Measurements from ENCODE around the gene MRC2.
A peak's percentile ranks its signal among the peaks of the same experiment; 100 is the strongest.
"Not testable (repeated sequence)": the region's sequence is repeated elsewhere in the genome, so short reads cannot be mapped to it uniquely, and the experiment has no call there.

Gene MRC2

GRCh38 chr17:62680541-62681052 lies 53.1 kb downstream of the MRC2 start:
- DNase-seq, result no peak

- no peak for DNase-seq
Observed at GRCh38 chr17:62681061-62681938, 53.8 kb downstream of the MRC2 start.

GRCh38 chr17:62681939-62682381 lies 54.5 kb downstream of the MRC2 start:
- DNase-seq, result no peak

DNA sequence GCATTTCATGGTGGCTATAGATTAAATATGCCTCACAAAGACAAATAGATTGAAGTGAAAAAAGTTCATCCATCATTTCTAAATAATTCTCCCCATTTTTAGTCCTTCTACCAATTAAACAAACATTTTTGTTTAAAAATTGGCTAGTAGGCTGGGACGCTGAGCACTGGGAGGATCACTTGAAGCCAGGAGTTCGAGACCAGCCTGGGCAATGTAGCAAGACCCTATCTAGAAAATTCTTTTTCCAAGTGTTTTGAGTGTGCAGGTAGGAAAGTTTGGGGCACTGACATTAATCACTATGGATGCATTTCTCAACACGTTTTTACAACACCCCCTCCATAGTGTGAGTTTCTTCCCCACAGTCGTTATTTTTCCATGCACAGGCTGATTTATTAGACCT lies 56.7 kb downstream of the MRC2 start:
- DNase-seq, result no peak

GRCh38 chr17:62687997-62688396 lies 60.5 kb downstream of the MRC2 start:
- DNase-seq, result no peak

DNA sequence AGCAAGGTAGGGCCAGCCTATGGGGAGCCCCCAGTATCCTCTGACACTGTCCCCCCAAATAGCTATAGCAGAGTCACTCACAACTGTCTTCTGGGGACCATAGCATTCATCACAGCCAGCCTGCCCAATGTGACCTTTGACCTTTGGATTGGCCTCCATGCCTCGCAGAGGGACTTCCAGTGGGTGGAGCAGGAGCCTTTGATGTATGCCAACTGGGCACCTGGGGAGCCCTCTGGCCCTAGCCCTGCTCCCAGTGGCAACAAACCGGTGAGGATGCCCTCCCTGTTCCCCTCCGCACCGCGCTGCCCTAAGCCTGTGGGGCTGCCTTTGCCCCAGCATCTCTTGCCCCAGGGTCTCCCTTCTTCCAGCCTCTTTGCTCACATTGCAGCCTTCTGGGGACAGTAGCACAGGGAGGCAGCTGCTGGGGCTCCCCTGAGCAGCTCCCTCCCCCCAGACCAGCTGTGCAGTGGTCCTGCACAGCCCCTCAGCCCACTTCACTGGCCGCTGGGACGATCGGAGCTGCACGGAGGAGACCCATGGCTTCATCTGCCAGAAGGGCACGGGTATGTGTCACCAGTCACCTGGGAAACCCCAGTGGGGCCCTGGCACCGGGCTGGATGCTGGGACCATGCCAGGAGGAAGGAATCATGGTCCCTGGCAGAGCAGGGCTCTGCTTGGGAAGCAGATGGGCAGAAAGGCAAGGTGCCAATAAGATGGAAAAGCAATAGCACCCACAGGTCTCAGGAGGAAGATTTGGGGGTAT lies 61.1 kb downstream of the MRC2 start:
- DNase-seq, result no peak

- DNase-seq, result no peak
Observed at GRCh38 chr17:62689441-62690167, 62.1 kb downstream of the MRC2 start.

- no peak for DNase-seq
Observed at GRCh38 chr17:62690168-62690897, 62.9 kb downstream of the MRC2 start.

DNA sequence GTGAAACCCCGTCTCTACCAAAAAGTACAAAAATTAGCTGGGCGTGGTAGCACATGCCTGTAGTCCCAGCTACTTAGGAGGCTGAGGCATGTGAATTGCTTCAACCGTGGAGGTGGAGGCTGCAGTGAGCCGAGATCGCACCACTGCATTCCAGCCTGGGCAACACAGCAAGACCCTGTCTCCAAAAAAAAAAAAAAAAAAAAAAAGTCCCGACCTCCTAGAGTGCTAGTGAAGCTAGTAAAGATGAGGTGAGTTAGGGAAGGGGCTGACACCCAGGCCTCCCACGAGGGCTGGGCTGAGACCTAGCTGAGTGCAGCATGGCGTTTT lies 64.1 kb downstream of the MRC2 start:
- DNase-seq, result not testable (repeated sequence)

- no peak for DNase-seq
Observed at GRCh38 chr17:62692159-62692651, 64.7 kb downstream of the MRC2 start.

- DNase-seq, result peak; percentile 28 to 30
Observed at GRCh38 chr17:62692721-62693431, 65.4 kb downstream of the MRC2 start.

DNA sequence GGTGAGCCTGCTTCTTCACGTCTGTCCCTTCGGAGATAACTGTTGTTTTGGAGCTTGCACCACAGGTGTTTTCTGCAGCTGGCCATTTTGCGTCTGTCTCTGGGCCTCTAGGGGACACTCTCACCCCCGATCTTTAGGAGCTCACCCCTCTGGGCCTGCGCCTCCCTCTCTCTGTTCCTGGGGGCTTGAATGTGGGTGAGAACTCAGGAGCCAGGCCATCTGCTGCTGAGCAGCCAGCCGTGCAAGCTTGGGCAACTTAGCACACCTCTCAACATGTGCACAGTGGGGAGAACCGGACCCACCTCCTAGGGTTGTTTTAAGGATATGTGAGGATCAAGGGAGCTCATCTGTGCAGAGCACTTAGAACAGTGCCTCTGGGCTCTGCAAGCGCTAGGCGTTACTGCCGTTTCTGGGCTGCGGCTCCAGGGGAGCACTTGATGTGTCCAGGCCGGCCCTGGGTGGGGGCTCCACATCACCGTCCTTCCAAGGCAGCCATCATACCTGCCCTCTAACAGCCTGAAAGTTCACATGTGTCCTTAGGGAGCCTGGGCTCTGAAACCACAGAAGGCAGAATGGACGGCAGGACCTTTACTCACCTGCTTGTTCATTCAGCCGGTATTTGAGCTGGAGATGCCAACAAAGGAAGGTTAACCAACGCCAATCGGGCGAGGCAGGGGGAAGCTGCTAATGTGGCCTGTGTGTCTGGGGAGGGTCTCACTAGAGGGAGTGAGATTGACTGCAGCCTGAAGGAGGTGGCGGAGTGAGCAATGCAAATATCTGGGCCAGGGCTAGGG lies 66.3 kb downstream of the MRC2 start:
- no peak for DNase-seq

GRCh38 chr17:62695093-62695738 lies 67.7 kb downstream of the MRC2 start:
- DNase-seq, result not testable (repeated sequence)

- DNase-seq, result no peak
Observed at GRCh38 chr17:62696256-62696655, 68.8 kb downstream of the MRC2 start.

- DNase-seq, result no peak
Observed at GRCh38 chr17:62696726-62697490, 69.4 kb downstream of the MRC2 start.

DNA sequence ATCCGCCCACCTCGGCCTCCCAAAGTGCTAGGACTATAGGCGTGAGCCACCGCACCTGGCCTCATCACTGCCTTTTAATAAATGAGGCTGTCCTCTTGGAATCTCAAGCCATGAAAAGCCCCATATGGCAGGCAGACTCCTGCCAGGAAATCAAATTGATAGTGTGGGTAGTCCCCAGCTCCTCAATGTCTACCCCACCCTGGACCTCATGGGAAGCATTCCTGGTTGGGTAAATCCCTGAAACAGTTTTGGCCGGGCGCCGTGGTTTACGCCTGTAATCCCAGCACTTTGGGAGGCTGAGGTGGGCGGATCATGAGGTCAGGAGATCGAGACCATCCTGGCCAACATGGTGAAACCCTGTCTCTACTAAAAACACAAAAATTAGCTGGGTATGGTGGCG lies 71.0 kb downstream of the MRC2 start:
- DNase-seq, result not testable (repeated sequence)

DNA sequence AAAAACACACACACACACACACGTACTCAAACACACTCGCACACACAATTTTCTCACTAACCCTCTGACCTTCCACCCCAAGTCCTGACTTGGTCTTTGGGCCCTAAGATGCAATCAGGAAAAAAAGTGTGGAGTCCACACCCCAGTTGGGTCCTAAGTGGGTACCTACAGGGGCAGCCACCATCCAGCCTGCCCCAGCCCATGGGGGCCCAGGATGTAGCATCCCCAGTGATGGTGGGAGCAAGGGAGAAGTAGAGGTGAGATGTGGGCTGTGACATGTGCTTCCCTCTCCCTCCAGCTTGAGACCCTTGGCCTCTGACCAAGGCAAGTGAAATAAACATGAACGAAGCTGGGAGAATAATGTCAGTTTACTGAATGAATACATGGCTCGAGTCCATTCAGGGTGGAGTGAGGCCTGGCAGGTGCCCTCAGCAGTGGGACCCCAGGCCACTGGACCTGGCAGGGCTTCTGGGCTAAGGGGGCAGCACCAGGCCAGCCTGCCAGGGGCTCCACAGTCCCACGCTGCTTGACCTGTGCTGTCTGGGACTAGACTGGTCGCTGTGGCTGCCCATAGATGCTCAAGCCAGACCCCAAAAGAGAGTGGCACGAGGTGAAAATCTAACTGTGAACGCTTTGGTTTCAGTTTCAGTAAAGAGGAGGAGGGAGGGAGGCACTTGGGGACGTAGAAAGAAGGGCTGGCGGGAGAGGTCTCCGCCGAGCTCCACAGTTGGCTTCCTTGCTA lies 73.7 kb downstream of the MRC2 start:
- no peak for DNase-seq

DNA sequence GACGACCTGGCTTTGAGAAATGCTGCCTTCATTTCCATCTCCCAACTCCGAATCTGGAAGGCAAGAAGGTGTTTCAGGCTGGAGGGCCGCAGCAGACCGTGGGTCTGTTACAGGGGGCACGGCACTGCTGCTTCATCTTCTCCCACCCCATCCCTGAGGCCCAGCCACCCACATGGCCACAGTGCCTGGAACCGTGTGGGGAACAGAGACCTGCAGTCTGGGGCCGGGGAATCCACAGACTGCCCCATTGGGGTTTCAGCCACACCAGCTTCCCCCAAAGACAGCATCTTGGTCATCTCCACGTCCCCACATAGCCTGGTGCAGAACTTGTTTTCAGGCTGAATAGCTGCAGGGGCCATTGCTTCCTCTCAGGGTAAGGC lies 74.2 kb downstream of the MRC2 start:
- DNase-seq, result no peak

- no peak for DNase-seq
Observed at GRCh38 chr17:62702746-62703260, 75.3 kb downstream of the MRC2 start.
